Esophagus (tissue), 2 donors: ENCODE results near the gene ZNF423. TPM values are rescaled to one million over a fixed set of nuclear protein-coding genes. Genes with fewer than 3 reads are reported as not detected.
"Not testable (repeated sequence)": the region's sequence is repeated elsewhere in the genome, so short reads cannot be mapped to it uniquely, and the experiment has no call there.

Experiments used
- H3K27ac ChIP-seq, 2 donors: one replicate each; pipeline ENCODE4 v1.5.1; 2013; ENCODE audit warnings: low read depth in 2 of 2, mild to moderate bottlenecking in 2 of 2, inconsistent platforms in 1 of 2, low read length in 1 of 2, moderate library complexity in 1 of 2
- H3K27me3 ChIP-seq, 2 donors: one replicate each; pipeline ENCODE4 v1.6.1; 2013; ENCODE audit warnings: low read length in 2 of 2, control low read depth in 1 of 2, mild to moderate bottlenecking in 1 of 2; ENCODE audit not compliant: insufficient read depth in 2 of 2, control insufficient read depth in 1 of 2
- H3K36me3 ChIP-seq, 2 donors: one replicate each; pipeline ENCODE4 v1.6.1; 2013; ENCODE audit warnings: low read length in 1 of 2; ENCODE audit not compliant: control insufficient read depth in 2 of 2, insufficient read depth in 2 of 2
- H3K4me1 ChIP-seq, 2 donors: one replicate each; pipeline ENCODE4 v1.6.1; 2013; ENCODE audit warnings: low read length in 1 of 2; ENCODE audit not compliant: control insufficient read depth in 2 of 2, insufficient read depth in 2 of 2
- H3K4me3 ChIP-seq, 2 donors: one replicate each; pipeline ENCODE4 v1.5.1; 2013; ENCODE audit warnings: low read length in 2 of 2, mild to moderate bottlenecking in 2 of 2, low read depth in 1 of 2, moderate library complexity in 1 of 2
- H3K9me3 ChIP-seq, 2 donors: one replicate each; pipeline ENCODE4 v1.6.1; 2013; ENCODE audit warnings: mild to moderate bottlenecking in 2 of 2, low read depth in 1 of 2, low read length in 1 of 2, moderate library complexity in 1 of 2; ENCODE audit not compliant: control insufficient read depth in 2 of 2, insufficient read depth in 1 of 2
- WGBS, 2 donors: extraction: QIAGEN DNeasy Blood & Tissue Kit; methylation state at CpG; one replicate each; pipeline ENCODE4 v1.1.7; 2013; 5-methylcytosine and 5-hydroxymethylcytosine counted together
- polyA plus RNA-seq, 2 donors: library from polyadenylated mRNA; stranded (reverse); fragments of 200-250 nt; gene quantifications; one replicate each; pipeline ENCODE4 v1.2.3, GENCODE V29; 2013
- donor health status: healthy with polysubstance abuse.
- donor health status: Bipolar disorder and iron deficiency.

Gene ZNF423
- polyA plus RNA-seq, 2 donors: 0.53 to 0.67 TPM

DNA sequence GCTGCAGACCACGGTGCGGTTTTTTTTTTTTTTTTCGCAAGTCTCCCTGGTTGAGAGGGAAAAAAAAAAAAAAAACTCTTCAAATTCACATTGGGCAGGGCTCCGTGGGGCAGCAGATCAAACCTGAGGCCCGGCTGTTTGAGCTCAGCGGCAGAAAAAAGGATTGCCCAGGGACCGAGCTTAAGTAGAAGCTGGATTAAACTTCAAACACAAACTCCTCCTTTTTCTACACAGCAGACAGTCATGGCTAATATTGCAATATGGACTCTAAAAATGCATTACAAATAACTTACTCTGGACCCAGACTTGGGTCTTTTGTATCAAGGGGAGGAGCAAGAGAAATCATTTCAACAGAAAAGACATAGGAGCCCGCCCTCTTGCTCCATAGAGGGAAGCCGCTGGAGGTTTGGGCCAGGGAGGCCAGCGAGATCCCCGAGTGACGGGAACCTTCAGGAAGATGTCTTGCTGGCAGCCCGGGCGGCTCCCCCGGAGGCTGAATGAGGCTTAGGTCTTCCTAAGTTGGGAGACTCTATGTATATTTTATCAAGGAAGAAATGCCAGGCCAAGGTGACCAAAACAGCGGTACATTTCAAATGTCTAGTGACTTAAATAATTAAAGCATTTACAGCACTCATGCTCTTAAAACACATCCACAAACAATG is 167.7 kb downstream of the ZNF423 start:
- Histone ChIP-seq H3K9me3 (no peaks in the 10 kb centered on the region), H3K27ac (no peak overlapping the region), H3K27me3 (no peaks in the 10 kb centered on the region), H3K4me3 (no peak overlapping the region), H3K4me1 (no peaks in the 10 kb centered on the region), H3K36me3 (no peaks in the 10 kb centered on the region)
- 85% methylated on average over 16 of the region's 16 CpGs for WGBS, 2 donors

DNA sequence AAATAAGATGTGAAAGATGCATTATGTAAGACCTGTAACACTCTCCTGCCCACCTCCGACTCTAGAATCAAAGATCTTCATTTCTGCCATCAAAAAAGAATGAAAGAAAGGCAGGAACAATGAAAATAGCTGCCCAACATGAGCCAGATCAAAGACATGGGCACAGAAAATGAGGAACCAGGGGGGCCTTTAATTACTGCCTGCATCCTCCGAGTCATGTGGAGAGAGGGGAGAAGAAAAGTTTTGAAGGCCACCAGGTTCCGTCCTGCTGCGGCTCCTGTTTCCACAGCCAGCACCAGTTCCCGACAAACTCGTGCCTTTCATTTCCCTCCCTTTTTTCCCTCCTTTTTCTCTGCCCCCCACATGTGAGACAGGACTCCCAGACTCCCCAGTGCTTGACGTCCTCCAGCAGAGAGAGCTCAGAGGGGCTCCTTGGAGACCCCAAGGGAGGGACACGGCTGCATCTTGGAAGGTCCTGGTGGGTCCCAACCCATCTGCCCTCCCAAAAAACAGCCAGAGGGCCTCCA is 168.4 kb downstream of the ZNF423 start:
- H3K27ac ChIP-seq: no peak overlapping the region
- no peaks in the 10 kb centered on the region for H3K36me3 ChIP-seq
- no peaks in the 10 kb centered on the region for H3K9me3 ChIP-seq
- H3K4me1 ChIP-seq: no peaks in the 10 kb centered on the region
- no peak overlapping the region for H3K4me3 ChIP-seq
- no peaks in the 10 kb centered on the region for H3K27me3 ChIP-seq
- WGBS, 2 donors: 69 to 70% methylated on average over 8 of the region's 8 CpGs

DNA sequence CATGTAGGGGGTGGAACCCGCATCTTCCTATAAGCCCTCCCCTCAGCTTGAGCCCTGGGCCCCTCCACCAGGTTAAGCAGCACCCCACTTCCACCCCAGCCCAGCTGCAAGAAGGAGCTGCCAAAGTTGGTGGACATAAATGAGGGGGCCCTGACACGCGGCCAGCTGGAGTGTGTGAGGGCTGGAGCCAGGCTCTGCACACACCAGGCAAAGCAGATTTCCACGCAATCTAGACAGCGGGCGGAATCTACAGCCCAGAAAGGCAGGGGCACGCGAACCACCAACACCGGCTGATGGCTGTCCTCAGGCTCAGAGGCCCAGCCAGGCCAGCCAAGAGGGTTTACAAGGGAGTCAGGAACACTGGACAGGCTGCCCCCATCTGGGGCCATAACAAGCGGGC is 171.2 kb downstream of the ZNF423 start:
- Histone ChIP-seq H3K27me3 (no peaks in the 10 kb centered on the region), H3K27ac (no peak overlapping the region), H3K4me1 (no peaks in the 10 kb centered on the region), H3K4me3 (no peak overlapping the region), H3K36me3 (no peaks in the 10 kb centered on the region), H3K9me3 (peaks cover 0 to 8% of the 10 kb centered on the region in 2 donors)
- WGBS, 2 donors: 88 to 93% methylated on average over 10 of the region's 10 CpGs

DNA sequence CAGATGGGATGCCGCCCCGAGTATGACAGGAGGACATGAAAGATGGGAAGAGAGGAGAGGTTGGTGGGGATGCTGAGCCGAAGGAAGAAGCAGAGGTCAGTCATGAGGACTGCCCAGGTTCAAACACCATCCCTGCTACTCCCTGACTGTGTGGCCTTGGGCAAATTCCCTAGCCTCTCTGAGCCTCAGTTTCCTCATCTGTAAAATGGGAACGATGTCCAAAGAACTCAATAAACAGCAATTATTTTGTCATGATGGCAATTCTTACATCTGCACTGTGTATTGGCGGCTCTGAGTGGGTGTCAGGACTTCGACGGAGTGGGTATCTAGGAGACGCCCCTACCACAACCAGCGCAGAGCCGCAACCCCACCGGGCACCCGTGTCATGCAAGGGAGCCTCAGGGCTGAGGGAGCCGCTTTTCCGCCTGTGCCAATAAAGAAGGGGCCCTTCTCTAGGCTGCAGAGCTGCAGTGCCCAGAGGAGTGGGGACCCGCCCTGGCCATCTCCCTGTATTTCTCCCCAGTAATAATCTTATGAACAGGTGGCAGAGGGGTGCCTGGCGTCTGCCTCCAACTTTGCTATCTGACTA is 173.2 kb downstream of the ZNF423 start:
- Histone ChIP-seq H3K4me1 (no peaks in the 10 kb centered on the region), H3K27ac (no peak overlapping the region), H3K9me3 (peaks cover 0 to 8% of the 10 kb centered on the region in 2 donors), H3K27me3 (no peaks in the 10 kb centered on the region), H3K4me3 (no peak overlapping the region), H3K36me3 (no peaks in the 10 kb centered on the region)
- 93% methylated on average over 16 of the region's 16 CpGs for WGBS, 2 donors

DNA sequence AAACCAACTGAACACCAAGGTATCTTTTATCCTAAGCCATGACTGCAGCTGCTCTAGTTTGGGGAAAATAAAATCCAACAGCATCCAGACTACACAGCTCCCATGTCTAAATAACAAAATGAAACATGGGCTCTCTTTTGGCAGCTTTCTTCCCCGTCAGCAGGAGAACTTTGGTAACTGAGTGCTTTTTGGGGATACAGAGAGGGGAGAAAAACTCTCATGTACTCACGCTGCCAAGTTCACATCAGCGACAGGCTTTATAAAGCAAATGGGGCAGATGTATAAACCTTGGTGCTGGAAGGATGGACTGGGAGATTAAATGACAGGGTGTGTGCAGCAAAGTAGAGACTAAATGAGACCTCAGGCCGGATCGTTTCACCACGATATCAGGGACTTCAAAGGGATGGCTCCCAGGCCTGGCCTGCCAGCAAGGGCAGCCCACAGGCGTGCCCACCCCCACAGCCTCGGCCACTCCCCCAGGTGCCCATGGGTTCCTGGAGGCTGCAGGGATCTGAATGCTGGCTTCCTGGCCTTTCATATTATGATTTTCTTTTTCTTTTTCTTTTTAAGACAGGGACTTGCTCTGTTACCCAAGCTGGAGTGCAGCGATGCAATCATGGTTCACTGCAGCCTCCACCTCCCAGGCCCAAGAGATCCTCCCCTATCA is 174.6 kb downstream of the ZNF423 start:
- Histone ChIP-seq H3K27ac (no peak overlapping the region), H3K36me3 (no peaks in the 10 kb centered on the region), H3K4me3 (no peak overlapping the region), H3K27me3 (no peaks in the 10 kb centered on the region), H3K4me1 (no peaks in the 10 kb centered on the region), H3K9me3 (peaks cover 0 to 8% of the 10 kb centered on the region in 2 donors)
- 73 to 83% methylated on average over 9 of the region's 9 CpGs for WGBS, 2 donors

DNA sequence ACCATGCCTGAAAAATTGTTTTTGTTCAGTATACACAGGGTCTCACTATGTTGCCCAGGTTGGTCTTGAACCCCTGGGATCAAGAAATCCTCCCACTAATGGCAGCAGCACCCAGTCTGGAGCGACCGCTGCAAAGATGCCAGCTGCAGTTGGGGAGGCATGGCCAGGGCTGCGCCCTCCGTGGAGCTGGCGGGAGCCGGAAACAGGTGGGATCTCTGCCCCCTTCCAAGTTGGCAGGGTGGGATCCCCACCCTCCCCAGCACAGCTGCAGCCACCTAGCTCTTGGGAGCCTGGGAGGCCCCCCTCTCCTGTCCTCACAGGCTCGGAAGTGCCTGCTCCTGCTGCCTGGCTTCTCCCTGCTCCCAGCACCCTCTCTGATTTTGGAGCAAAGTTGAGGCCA is 176.8 kb downstream of the ZNF423 start:
- H3K4me3 ChIP-seq: no peak overlapping the region
- no peaks in the 10 kb centered on the region for H3K4me1 ChIP-seq
- no peaks in the 10 kb centered on the region for H3K27me3 ChIP-seq
- 88 to 95% methylated on average over 7 of the region's 7 CpGs for WGBS, 2 donors
- no peaks in the 10 kb centered on the region for H3K36me3 ChIP-seq
- no peak overlapping the region for H3K27ac ChIP-seq
- peaks cover 0 to 8% of the 10 kb centered on the region in 2 donors for H3K9me3 ChIP-seq

DNA sequence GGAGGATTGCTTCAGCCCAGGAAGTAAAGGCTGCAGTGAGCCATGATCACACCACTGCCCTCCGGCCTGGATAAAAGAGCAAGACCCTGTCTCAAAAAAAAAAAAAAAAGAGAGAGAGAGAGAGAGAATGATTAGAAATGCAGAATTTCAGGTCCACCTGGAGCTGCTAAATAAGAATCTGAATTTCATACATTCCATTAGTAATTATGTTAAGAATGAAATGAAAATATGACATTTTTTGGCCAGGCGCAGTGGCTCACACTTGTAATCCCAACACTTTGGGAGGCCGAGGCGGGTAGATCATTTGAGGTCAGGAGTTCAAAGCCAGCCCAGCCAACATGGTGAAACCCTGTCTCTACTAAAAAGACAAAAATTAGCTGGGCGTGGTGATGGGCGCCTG is 178.3 kb downstream of the ZNF423 start:
- H3K36me3 ChIP-seq, H3K27ac ChIP-seq, H3K27me3 ChIP-seq, H3K4me3 ChIP-seq, H3K4me1 ChIP-seq, H3K9me3 ChIP-seq: not testable (repeated sequence)
- 83 to 89% methylated on average over 6 of the region's 6 CpGs for WGBS, 2 donors

DNA sequence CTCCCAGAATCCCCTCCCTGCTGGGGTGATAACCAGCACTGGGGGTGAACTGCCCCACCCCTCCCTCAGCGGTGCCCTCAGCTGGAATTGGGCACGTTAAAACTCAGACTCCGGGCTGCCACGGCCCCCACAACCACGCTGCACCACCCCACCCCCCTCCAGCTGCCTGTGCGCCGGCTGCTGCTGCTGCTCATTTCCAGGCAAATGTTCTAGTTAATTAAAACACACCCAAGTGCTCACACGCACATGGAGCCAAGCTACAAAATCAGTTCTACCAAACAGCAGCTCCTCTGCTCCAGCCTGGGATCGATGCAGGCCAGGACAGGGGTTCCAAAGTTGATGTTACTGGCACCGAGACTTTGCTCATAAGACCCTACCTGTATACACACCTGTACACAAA is 180.5 kb downstream of the ZNF423 start:
- H3K27ac ChIP-seq: no peak overlapping the region
- no peak overlapping the region for H3K4me3 ChIP-seq
- H3K9me3 ChIP-seq: peaks cover 0 to 5% of the 10 kb centered on the region in 2 donors
- WGBS, 2 donors: 59 to 63% methylated on average over 10 of the region's 10 CpGs
- H3K27me3 ChIP-seq: no peaks in the 10 kb centered on the region
- no peaks in the 10 kb centered on the region for H3K4me1 ChIP-seq
- H3K36me3 ChIP-seq: no peaks in the 10 kb centered on the region

DNA sequence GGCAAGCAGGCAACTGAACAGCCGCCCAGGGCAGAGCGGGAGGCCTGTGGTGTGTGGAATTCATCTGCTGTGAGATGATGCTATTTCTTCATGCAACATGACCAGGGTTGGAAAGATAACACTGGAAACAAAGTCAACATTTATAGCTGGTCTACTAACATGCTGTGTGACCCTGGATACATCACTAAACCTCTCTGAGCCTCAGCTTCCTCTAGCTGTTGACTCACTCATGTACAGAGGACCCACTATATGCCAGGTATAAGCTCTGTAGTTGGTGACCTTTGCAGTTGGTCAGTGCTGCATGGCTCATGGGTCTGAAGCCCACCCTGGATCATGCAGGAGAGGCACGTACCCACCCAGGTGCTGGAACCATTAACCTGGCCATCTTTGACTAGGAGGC is 180.9 kb downstream of the ZNF423 start:
- Histone ChIP-seq H3K27me3 (no peaks in the 10 kb centered on the region), H3K27ac (no peak overlapping the region), H3K4me1 (no peaks in the 10 kb centered on the region), H3K4me3 (no peak overlapping the region), H3K9me3 (peaks cover 0 to under 1% of the 10 kb centered on the region in 2 donors), H3K36me3 (no peaks in the 10 kb centered on the region)
- WGBS, 2 donors: 89 to 94% methylated on average over 3 of the region's 3 CpGs
